NAMALWA (cell line): ENCODE data around the gene CEP170B.
"Not testable (repeated sequence)": the region's sequence is repeated elsewhere in the genome, so short reads cannot be mapped to it uniquely, and the experiment has no call there.

Experiments used
- DNase-seq: peaks from one replicate; pipeline ENCODE4 v3.0.0-alpha.2; 2015; ENCODE audit warnings: low spot score

The CEP170B gene

DNA sequence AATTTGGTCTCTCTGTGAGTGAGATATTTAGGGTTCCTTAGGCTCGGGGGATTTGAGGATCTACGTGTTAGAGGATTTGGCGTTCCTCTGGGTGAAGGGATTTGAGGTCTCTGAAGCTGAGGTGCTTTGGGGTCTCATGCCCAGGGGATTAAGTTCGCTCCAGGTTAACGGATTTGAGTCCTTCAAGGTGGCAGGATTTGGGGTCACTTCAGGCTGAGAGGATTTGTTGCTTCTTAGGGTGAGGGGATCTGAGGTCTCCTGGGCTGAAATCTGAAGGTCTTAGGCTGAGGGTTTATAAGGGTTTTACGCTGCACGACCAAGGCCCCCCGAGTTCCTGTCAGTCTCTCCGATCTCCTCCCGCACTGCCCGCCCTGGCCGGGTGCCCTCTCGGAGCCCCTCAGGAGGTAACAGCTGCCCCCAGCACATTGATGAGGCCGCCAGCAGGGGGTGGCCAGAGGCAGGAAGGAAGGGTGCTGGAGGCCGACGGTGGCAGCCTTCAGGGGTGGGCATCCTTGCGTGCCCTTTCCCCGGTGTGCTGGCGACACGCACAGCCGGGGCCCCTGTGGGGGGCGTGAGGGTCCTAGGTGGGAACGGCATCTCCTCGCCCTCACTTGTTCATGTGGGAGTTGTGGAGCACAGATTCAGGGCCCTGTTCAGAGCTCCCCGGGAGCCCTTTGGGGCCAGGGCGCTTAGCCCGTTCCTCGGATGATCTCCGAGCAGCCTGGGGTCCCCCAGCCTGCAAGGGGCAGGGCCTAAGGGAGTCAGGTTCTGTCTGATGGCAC, 14.3 kb downstream of the CEP170B start:
- DNase-seq, result no peak

DNA sequence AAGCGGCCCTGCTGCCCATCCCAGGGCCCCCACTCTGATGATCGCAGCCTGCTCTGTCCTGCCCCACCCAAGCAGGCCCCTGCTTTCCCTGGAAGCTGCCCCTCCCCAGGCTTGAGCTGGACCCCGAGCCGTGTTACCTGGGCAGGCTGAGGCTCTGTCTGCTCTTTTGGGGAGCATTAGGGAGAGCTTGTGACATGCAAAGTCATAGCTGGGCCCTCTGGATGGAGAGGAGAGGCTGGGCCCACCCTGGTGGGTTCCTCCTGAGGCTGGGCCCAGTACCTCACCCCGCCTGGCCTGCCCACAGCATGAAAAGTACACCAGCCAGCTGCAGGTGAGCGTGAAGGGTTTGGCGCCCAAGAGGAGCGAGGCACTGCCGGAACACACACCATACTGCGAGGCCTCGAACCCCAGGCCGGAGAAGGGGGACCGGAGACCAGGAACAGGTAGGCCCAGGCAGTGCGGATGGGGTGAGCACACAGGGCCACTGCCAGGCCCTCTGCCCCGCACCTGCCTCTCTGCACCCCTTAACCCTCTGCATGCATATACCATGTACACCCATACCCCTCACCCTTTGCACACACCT, 15.0 kb downstream of the CEP170B start:
- no peak for DNase-seq

DNA sequence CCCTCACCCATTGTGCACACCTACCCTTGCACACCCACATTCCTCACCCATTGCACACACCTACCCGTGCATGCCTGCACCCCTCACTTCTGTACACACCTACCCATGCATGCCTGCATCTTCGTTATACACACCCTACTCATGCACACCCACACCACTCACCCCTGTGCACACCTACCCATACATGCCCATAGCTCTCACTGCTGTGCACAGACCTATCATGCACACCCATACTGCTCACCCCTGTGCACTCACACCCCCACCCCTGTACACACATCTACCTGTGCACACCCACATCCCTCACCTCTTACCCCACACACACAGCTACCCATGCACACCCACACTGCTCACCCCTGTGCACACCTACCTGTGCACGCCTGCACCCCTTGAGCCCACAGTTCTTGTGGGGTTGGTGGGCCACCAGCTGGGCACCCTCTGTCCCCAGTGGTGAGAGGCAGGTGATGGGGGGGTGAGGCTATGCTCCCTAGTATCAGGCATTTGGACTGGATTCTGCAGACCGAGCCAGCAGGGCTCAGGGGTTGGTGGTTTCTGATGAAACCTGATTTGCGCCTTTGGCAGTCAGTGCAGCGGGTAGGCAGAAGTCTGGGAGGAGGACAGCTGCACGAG, 15.6 kb downstream of the CEP170B start:
- no peak for DNase-seq

DNA sequence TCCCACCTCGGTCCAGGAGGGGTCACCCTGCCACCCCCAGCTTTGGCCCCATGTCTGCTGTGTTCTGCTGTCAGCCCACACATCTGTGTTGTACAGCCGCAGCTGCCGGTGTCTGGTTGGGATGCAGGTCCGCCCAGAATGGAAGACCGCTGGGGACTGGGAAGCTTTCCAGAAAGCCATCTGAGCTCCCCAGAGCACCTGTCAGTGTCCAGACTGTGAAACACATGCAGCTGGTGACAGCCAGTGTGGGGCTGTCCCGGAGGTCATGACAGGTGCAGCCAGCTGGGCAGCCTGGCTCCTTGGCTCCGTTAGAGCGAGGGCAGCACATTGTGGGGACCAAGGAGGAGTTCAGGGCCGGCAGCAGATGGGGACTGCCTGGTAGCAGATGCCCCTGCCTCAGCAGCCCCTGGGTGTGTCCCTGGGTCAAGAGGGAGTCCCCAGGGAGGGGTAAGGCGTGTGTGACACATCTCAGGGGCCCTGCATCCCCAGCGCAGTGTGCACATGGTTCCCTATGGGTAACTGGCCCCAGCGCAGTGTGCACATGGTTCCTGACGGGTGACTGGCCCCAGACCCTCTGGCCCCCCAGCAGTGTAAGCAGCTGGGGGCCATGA, 16.4 kb downstream of the CEP170B start:
- DNase-seq, result peak; percentile 38

DNA sequence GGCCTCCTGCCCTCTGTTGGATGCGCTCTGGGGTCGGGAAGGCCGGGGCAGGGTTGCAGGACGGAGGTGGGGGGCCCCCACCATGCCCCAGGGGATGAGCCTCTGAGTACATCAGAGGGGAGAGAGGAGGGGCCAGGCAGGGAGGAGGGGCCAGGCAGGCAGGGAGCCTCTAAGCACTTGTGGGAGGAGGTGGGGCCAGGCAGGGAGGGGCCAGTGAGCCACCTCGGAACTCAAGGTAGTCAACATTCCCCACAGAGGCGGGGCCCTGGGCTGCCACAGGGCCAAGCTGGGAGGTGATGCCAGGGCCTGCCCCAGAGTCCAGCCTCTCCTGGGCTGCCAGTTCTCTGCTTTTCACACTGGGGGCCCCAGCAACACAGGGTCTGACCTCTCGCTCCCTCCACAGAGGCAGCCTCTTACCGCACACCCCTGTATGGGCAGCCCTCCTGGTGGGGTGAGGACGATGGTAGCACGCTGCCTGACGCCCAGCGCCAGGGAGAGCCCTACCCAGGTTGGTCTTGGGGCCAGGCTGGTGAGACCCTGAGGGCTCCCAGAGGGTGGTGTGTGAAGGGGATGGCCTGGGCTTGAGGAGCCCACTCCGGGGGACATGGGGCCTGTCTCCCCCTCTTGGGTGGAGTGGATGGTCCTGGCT, 17.4 kb downstream of the CEP170B start:
- peak; percentile 45 for DNase-seq

DNA sequence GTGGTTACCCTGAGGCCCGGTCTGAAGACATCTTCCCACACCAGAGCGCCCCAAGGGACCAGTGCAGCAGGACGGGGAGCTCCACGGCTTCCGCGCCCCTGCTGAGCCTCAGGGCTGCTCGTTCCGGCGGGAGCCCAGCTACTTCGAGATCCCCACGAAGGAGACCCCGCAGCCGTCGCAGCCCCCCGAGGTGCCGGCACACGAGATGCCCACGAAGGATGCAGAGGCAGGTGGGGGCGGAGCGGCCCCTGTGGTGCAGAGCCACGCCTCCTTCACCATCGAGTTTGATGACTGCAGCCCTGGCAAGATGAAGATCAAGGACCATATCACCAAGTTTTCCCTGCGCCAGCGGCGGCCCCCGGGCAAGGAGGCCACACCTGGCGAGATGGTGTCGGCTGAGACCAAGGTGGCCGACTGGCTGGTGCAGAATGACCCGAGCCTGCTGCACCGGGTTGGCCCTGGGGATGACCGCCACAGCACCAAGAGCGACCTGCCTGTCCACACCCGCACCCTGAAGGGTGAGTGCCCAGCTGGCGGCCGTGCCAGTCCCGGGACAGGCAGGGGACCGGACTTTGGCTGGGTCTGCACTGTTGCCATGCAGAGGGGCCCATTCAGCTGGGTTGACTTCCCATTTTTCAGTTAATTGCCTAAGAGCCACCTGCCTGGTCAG, 18.1 kb downstream of the CEP170B start:
- no peak for DNase-seq

DNA sequence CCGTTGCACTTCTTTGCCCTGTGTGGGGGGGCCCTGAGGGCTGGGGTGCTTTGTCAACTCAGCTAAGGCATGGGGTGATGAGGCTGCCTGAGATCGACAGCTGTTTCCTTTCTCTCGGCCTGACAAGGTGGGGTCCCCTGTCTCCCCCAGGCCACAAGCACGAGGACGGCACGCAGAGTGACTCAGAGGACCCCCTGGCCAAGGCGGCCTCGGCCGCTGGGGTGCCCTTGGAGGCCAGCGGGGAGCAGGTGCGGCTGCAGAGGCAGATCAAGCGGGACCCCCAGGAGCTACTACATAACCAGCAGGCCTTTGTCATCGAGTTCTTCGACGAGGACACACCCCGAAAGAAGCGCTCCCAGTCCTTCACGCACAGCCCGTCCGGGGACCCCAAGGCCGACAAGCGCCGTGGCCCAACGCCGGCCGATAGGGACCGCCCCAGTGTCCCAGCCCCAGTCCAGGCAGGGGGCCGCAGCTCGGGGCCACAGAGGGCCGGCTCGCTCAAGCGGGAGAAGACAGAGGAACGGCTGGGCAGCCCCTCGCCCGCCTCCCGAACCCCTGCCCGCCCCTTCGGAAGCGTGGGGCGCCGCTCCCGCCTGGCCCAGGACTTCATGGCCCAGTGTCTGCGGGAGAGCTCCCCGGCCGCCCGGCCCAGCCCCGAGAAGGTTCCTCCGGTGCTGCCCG, 18.8 kb downstream of the CEP170B start:
- DNase-seq, result no peak

DNA sequence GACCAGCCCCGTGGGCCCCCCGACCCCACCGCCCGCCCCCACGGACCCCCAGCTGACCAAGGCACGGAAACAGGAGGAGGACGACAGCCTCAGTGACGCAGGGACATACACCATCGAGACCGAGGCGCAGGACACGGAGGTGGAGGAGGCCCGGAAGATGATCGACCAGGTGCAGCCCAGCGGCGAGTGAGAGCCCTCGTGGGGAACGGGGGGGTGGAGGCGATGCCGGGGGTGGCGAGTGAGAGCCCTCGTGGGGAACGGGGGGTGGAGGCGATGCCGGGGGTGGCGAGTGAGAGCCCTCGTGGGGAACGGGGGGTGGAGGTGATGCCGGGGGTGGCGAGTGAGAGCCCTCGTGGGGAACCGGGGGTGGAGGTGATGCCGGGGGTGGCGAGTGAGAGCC, 19.3 kb downstream of the CEP170B start:
- not testable (repeated sequence) for DNase-seq

DNA sequence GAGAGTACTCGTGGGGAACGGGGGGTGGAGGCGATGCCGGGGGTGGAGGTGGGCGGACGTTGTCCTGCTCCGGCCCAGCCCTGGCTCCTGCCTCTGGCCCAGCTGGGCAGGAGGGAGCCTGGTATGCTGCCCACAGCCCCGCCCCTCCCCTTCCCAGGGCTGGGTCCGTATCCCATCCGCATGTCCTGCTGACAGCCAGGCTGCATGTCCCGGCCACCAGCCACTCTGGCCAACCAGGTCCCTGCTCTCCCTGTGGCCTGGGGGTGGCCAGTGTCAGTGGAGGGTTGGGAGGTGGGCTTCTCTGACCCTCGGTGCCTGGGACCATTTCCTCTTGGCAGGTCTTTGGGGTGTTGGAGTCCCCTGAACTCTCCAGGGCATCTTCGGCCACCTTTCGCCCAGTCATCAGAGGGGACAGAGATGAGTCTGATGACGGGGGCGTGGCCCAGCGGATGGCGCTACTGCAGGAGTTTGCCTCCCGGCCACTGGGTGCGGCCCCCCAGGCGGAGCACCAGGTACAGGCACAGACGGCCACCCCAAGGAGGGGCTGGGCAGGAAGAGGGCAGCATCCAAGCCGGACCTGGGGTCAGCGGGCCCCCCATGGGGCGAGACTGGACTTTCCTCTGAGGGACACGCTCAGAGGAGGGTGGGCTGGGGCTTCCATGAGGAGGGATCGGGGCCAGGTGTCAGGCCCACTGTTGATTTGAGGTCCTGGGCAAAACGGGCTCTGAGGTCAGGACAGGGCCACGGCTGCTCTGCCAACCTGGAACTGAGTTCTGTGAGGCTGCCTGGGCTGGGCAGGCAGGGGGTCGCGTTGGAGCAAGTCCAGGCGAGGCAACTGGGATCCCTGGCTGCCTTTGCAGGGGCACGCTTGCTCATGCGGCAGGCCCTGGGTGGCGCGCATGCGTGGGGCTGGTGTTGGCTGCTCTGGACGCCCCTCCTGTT, 20.2 kb downstream of the CEP170B start:
- DNase-seq, result no peak

DNA sequence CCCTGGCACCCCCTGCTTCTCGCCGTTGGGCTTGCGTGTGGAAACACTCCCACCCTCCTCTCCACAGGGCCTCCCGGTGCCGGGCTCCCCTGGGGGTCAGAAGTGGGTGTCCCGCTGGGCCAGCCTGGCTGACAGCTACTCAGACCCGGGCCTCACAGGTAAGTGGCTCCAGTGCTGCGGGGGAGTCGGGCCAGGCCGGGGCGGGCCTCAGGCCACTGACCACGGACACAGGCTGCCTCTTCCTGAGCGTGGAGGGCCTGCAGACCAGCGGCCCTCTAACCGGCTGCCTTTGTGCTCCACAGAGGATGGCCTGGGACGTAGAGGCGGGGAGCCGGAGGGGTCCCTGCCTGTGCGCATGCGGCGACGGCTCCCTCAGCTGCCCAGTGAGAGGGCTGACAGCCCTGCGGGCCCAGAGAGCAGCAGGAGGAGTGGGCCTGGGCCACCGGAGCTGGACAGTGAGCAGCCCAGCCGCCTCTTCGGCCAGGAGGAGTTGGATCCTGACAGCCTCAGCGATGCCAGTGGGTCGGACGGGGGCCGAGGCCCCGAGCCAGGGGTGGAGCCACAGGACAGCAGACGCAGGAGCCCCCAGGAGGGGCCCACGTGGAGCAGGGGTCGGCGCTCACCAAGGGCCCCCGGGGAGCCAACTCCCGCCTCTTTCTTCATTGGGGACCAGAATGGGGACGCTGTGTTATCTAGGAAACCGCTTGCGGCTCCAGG, 21.1 kb downstream of the CEP170B start:
- DNase-seq, result no peak

DNA sequence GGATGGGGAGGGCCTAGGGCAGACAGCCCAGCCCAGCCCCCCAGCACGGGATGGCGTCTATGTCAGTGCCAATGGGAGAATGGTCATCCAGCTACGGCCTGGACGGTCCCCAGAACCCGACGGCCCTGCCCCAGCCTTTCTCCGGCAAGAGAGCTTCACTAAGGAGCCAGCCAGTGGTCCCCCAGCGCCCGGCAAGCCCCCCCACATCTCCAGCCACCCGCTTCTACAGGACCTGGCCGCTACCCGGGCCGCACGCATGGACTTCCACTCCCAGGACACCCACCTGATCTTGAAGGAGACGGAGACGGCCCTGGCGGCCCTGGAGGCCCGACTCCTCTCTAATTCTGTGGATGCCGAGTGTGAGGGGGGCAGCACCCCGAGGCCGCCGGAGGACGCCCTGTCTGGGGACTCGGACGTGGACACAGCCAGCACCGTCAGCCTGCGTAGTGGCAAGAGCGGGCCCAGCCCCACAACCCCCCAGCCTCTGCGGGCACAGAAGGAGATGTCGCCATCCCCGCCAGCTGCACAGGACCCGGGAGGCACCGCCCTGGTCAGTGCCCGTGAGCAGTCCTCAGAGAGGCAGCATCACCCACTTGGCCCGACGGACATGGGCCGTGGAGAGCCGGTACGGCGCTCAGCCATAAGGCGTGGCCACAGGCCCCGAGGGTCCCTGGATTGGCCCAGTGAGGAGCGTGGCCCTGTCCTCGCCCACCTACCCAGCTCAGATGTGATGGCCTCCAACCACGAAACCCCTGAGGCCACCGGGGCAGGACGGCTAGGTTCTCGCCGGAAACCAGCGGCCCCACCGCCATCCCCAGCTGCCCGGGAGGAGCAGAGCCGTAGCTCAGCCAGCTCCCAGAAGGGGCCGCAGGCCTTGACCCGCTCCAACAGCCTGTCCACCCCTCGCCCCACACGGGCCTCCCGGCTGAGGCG, 21.9 kb downstream of the CEP170B start:
- no peak for DNase-seq

DNA sequence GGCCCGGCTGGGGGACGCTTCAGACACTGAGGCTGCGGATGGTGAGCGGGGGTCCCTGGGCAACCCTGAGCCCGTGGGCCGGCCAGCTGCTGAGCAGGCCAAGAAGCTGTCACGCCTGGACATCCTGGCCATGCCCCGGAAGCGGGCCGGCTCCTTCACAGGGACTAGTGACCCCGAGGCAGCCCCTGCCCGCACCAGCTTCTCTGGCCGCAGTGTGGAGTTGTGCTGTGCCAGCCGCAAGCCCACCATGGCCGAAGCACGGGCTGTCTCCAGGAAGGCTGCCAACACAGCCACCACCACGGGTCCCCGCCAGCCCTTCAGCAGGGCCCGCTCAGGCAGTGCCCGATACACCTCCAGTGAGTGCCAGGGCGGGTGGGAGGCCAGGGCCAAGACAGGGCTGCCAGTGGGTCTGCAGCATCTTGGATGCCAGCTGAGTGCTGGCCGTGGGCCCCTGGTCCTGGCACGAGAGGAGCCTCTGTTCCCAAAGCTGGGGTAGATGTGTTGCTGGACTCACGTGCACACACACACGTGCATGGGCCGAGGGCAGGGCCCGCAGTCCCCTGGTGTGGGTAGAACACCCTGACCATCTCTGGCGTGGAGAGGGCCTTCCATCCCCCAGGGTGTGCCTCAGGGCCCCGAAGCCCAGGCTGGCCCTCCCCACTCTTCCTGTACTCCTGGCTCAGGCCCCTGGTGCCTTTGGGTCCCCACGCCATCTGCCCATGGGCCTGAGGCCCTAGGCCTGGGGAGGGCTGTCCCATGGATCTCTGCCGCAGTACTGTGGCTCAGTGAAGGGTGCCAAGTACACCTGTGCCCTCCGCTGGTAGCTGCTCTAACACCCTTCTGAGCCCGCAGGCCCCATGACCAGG, 22.8 kb downstream of the CEP170B start:
- no peak for DNase-seq

DNA sequence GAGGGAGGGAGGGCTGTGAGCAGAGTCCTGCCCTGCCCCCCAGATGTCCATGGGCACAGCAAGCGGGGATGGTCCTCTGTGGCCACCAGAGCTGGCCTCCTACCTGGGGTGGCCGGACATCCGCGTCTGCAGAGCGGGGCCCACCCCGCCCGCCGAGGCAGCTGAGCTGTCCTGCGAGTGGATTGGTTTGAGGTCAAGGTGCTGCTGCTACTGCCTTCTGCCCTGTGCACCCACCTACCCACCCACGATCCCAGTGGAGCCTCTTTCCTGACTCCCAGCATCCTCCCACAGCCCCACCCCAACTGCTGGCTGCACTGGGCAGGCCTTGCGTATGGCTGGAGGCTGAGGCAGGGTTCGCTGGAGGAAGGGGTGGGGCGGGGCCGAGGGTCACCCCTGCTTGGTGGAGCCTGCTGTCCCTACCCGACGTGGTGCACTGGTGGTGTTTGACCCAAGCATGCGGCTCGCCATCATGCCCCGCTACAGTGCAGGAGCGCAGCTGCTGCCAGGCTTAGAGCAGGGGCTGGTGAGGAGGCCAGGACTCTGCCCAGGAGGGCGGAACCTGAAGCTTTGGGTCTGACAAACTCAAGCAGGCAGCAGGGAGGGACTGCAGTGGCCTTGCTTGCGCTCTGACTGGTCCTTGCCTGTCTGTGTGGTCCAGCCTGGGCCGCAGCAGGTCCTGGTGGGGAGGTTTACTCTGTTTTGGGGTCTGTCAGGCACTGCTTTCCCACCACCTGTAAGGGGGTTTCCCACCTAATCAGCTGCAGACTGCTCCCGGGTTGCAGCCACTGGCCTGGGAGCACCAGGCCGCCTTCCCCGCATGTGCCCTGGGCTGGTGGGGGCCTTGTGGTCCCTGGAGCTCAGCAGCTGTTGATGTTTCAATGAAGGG, 23.7 kb downstream of the CEP170B start:
- DNase-seq, result no peak

DNA sequence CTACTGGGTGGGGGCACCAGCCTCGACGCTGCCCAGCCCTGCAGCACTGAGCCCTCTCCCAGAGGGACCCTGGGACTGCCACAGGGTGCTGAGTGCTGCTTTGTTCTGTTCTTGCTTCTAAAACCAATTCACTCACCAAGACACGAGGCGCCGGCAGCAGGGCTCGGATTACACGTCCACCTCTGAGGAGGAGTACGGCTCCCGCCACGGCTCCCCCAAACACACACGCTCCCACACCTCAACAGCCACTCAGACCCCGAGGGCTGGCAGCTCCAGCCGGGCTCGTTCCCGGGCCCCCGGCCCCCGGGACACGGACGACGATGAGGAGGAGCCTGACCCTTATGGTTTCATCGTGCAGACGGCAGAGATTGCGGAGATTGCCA, 24.3 kb downstream of the CEP170B start:
- no peak for DNase-seq

DNA sequence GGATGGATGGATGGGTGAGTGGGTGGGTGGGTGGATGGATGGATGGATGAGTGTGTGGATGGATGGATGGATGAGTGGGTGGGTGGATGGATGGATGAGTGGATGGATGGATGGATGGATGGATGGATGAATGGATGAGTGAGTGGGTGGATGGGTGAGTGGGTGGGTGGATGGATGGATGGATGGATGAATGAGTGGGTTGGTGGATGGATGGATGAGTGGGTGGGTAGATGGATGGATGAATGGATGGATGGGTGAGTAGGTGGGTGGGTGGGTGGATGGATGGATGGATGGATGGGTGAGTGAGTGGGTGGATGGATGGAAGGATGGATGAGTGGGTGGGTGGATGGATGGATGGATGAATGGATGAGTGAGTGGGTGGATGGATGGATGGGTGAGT, 25.2 kb downstream of the CEP170B start:
- not testable (repeated sequence) for DNase-seq

DNA sequence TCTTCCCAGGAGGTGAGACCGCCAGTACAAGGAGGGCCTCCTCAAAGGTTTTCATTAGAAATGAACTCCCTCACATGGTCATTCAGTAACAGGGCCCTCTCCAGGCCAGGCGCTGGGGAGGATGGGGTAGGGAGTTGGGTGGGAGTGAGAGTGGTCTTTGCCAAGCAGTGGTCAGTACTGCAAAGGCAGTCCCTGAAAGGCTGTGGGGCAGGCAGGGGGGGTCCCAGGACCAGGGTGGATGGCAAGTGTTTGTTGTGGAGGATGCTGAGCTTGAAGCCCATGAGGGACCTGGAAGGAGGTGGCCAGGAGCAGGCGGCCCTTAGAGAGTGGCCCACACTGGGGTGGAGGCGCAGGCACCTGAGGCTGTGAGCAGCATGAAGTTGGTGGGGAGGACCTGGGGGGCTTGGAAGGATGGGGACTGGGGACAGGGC, 26.1 kb downstream of the CEP170B start:
- peak; percentile 3 for DNase-seq
